HG03159 (cell line): Measurements from ENCODE around the gene INIP.
A peak's percentile ranks its signal among the peaks of the same experiment; 100 is the strongest.

Source experiments
- ATAC-seq: cut with Tn5 transposase; IDR thresholded peaks from one replicate; pipeline ENCODE4 v1.9.1; 2021; ENCODE audit warnings: mild to moderate bottlenecking, moderate library complexity; ENCODE audit not compliant: unreplicated experiment

The INIP gene, protein sequence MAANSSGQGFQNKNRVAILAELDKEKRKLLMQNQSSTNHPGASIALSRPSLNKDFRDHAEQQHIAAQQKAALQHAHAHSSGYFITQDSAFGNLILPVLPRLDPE

DNA sequence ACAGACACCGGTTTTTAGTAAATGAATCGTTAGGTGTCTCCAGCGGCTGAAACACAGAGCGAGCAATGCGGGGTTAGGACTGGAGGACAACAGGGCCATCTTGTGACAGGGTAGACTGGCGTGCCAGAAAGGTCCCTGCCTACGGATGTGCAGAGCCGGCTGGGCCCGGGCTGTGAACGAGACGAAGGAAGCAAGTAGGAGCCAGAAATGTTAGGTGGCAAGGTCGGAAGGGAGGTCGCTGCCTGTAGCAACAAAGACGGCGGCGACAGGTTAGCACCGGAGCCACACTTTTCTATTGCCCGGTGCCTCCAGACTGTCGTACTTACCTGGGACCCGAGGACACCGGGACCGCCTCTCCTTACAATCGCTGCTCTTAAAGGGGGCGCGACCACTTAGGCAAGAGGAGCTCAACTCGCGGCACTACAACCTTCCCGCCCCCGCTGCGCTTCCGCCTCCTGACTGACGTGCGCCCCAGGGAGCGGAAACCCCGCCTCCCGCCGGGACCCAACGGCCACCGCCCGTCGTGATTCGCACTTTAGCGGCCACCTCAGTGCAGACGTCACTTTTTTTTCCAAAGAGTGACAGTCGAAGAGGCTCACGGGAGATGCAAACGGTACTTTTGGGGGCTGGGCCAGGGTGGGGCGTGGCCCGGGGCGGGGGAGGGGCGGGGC is at the start of gene INIP:
INIP (minus strand) TSS at position 457 of the 671 bp plus-strand sequence. CDS start 1,632 bp downstream, outside the sequence.
- ATAC-seq = peak; percentile 97

DNA sequence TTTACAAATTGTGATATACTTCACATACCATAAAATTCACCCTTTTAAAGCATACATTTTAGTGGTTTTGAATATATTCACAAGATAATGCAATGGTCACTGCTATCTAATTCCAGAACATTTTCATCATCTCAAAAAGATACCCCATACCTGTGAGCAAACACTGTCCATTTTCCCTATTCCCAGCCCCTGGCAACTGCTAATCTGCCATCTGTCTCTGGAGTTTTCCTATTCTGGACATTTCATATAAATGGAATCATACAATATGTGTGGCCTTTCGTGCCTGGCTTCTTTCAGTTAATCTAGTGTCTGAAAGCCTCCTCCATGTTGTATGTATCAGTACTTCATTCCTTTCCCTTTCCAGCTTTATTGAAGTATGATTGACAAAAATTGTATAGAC is 47.4 kb upstream of the INIP start:
- no peak for ATAC-seq

- ATAC-seq = no peak
Measured at GRCh38 chr9:112764837-112765236, 46.9 kb upstream of the INIP start.

DNA sequence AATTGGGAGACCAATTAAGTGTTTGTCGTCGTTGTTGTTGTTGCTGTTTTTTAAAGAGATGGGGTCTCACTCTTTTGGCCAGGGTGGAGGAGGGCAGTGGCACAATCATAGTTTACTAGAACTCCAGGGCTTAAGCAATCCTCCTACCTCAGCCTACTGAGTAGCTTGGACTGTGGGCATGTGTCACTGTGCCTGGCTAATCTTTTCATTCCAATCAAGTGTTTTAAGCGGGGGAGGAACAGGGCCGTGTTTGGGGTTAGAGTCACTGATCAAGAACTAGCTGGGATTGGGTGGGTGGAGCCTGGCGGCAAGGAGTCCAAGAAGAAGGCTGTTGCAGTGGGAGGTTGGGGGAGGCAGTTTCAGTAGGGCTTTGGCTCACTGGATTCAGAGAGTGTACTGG is 46.4 kb upstream of the INIP start:
- no peak for ATAC-seq

DNA sequence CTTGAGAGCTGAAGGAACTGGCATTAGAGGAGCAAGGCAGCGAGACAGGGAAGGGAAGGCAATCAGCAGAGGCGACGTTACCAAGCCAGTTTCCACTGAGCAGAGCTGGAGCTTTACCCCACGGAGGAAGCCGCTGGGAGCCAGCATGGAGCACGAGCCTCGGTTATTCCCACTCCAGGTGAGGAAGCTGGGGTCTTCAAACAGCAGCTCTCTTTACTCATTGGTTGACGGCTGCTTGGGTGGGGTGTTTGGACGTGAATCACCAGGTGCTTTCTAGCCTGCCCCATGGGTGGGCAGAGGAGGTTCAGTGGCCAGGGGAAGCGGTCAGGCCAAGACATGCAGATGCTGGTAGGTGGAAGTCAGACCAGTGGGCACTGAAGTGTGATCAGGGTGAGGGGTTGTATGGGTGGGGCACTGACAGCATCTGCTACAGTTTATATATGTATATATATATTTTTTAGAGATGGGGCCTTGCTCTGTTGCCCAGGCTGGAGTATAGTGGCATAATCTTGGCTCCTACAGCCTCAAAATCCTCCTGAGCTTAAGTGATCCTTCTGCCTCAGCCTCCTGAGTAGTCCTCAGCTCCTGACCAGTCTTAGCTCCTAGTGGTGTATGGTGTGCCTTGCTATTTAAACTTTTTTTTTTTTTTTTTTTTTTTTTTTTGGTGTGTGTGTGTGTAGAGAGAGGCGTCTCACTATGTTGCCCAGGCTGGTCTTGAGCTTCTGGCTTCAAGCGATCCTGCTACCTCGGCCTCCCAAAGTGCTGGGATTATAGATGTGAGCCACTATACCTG is 45.0 kb upstream of the INIP start:
- no peak for ATAC-seq

GRCh38 chr9:112761912-112762655 is 44.2 kb upstream of the INIP start:
- no peak for ATAC-seq

DNA sequence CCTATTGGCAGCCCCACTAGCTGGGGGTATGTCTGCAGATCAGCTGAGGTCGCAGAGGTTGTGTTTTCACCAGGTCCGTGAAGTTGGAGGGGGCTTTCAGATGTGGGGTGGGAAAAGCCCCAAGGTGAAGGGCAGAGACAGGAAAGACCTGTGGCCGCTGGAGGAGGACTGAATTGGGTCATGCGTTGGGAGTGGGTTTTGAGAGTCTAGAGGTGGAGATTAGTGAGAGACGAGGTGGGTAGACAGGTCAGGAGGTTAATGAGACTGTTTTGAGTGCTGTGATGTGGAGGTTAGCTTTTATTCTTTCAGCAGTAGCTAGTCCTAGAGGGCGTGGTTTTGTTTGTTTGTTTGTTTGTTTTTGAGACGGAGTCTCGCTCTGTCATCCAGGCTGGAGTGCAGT is 42.9 kb upstream of the INIP start:
- ATAC-seq = no peak

DNA sequence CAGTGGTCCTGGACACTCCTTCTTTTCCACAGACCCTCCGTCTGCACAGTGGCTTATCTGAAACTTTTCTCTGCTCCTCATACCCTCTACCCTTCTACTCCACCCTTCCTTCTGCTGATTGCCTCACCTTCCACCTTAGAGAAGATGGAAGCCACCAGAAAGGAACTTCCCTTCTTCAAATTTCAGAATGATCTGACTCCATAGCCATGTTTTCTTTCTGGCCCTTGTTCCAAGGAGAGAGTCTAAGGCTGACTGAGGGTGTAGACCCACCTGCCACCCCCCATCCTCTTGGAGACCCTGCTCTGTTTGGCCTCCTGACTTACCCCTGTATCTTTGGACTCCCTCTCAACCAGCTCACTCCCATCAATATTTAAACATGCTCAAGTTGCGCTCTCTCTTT is 40.0 kb upstream of the INIP start:
- ATAC-seq = no peak

GRCh38 chr9:112757282-112757883 is 39.5 kb upstream of the INIP start:
- no peak for ATAC-seq

- ATAC-seq = no peak
Measured at GRCh38 chr9:112755675-112756074, 37.8 kb upstream of the INIP start.

GRCh38 chr9:112755016-112755427 is 37.1 kb upstream of the INIP start:
- ATAC-seq = no peak

GRCh38 chr9:112754578-112754977 is 36.7 kb upstream of the INIP start:
- ATAC-seq = no peak

DNA sequence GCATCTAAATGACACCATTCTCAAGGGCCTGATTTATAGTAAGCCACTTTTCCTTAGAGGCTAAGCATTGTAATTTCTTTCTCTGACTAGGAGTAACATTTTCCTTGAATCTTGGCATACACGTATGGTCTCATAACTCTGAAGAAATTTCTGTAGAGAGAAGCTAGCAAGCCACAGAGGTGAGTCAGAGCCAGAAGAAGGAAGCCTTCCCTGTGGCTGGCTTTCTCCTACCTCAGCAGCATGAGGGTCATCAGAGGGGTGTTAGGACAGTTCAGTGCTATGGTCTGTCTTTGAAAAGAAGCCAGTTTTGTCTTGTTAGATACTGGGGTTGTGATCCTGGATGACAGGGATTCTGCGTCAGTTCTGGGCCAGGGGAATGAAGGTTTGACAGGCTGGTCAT is 35.8 kb upstream of the INIP start:
- no peak for ATAC-seq

- no peak for ATAC-seq
Measured at GRCh38 chr9:112752334-112753125, 34.6 kb upstream of the INIP start.

- peak; percentile 40 for ATAC-seq
Measured at GRCh38 chr9:112751056-112751795, 33.3 kb upstream of the INIP start.

GRCh38 chr9:112750764-112751055 is 32.8 kb upstream of the INIP start:
- ATAC-seq = no peak

- peak; percentile 71 for ATAC-seq
Measured at GRCh38 chr9:112750016-112750763, 32.3 kb upstream of the INIP start, which contains the start of gene SNX30. Gene SNX30 (plus strand): TSS chr9:112750760. CDS start chr9:112751002, 242 bp downstream.

DNA sequence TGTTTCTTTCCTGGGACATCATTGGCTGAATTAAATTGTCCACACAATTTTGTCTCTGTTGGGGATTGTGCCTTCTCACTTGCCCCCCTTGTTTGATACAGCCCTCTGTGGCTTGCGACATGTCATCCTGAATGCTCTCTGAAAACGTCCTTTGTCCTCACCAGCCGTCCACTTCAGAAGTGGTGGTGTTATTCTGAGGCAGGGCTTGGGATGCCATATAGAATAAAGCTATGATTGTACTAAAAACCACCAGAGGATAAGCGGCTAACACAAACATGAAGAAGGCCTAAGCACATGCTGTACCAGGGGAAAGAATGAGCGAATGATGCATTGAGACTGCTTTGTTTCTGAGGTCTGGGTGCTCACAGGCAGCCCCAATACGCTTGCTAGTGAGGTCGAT is 29.2 kb upstream of the INIP start:
- ATAC-seq = no peak

DNA sequence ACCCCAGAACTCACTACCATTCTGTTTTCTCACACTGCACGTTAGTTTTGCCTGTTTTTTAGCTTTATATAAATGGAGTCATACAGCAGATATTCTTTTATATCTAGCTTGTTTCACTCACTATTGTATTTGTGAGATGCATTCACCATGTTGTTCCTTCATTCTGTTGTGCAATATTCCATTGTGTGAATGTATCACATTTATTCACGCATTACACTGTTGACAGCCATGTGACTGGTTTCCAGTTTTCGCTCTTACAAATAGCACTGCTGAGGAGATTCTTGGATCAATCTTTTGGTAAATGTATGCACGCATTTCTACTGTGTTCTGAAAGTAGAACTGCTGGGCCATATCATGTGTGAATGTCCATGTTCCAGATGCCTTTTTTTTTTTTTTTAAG is 26.3 kb upstream of the INIP start:
- ATAC-seq = no peak
